Activated CD4-positive, alpha-beta T cell treated with anti-CD3 and anti-CD28 coated beads for 24 hours (primary cell): ENCODE data around the gene SLA2.

ENCODE experiments used
- DNase-seq, 2 donors: peaks; one replicate each; pipeline ENCODE4 v3.0.0-alpha.2; 2020; ENCODE audit warnings: low read depth in 2 of 2

Gene SLA2

DNA sequence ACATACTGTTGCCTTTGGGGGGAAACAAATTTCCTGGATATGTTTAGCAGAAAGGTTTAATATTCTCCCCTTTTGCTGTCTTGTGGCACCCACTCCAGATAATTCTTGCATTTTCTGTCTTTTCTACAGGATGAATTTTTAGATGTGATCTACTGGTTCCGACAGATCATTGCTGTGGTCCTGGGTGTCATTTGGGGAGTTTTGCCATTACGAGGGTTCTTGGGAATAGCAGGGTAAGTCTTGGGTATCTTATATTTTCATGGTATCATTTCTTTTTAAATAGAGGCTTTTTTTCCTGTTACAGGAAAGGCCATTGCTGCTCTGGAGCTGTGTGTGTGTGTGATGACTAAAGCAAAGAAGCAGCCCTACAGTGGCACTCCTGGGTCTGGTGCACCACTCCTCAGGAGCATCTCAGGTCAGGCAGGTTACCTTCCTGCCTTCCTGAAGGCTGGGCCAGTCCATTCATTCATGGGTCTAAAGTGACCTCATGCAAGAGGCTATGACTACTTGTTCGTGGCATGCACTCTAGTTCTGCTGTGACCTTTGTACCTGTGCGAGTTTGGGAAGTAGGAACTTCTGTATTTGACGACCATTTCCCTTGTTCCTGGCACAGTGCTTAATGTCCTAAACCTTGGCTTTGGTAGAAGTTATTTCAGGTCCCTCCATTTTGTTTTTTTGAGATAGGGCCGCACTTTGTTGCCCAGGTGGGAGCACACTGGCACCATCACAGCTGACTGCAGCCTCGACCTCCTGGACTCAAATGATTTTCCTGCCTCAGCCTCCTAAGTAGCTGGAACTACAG is 38.2 kb downstream of the SLA2 start:
- DNase-seq = no peak

- DNase-seq = no peak
Observed at GRCh38 chr20:36606158-36607066, 39.6 kb downstream of the SLA2 start.

- DNase-seq = peak; percentile 98 to 99
Observed at GRCh38 chr20:36605399-36606157, 40.4 kb downstream of the SLA2 start, which contains the start of gene RAB5IF. Gene RAB5IF, plus strand, starts transcription at chr20:36605779. Its CDS starts 173 bp downstream, at chr20:36605952.

GRCh38 chr20:36604952-36605398 is 41.0 kb downstream of the SLA2 start:
- peak in 1 of 2 donors; percentile 17 for DNase-seq

- DNase-seq = no peak
Observed at GRCh38 chr20:36601540-36601939, 44.5 kb downstream of the SLA2 start.

GRCh38 chr20:36599912-36600345 is 46.1 kb downstream of the SLA2 start:
- no peak for DNase-seq

- DNase-seq = no peak
Observed at GRCh38 chr20:36593347-36593929, 52.6 kb downstream of the SLA2 start.

GRCh38 chr20:36591854-36592641 is 53.9 kb downstream of the SLA2 start:
- no peak for DNase-seq

DNA sequence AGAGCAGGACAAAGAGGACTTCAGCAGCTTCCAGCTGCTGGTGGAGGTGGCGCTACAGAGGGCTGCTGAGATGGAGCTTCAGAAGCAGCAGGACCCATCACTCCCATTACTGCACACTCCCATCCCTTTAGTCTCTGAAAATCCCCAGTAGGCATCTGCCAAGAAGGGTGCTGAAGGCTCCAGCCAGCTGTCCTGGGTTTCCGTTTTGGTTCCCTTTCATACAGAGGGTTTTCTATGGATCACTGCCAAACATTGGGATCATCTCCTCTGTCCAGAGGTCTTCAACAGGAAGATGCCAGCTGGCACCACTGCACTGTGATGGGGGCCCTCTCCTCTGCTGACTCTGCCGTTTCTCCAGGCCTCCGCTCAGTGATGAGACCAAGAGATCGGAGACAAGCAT is 54.7 kb downstream of the SLA2 start:
- no peak for DNase-seq

- no peak for DNase-seq
Observed at GRCh38 chr20:36587388-36588070, 58.5 kb downstream of the SLA2 start.

DNA sequence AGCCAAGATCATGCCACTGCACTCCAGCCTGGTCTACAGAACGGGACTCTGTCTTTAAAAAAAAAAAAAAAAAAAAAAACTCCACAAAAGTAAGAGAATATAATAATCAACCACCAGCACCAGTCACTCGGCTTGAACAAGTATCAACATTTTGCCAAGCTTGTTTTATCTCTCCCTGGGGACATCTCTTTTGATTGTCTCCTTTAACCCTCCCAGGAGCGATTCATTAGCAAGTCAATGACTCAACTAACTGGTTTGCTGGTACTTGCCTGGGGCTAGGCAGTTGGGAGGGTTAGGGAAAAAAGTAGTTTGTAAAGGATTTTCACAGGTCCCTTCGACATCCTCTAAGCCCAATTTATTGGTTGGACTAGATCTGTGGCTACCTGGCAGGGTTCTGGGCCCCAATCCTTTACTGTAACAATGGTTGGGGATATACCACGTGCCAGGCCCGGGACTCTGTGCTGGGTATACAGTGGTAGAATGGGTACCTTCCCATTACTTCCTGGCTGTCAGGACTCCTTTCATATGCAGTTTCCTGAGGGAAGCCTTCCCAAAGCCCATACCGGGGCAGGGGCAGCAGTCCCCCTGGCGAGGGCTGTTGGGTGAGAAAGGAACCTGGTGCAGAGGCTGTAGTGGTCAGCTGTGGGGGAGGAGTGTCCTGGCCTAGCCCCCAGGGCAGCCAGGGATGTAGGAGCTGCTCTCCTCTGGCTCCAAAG is 60.4 kb downstream of the SLA2 start:
- DNase-seq = no peak

GRCh38 chr20:36584018-36584481 is 61.9 kb downstream of the SLA2 start:
- DNase-seq = no peak

GRCh38 chr20:36582821-36583220 is 63.2 kb downstream of the SLA2 start:
- DNase-seq = no peak

DNA sequence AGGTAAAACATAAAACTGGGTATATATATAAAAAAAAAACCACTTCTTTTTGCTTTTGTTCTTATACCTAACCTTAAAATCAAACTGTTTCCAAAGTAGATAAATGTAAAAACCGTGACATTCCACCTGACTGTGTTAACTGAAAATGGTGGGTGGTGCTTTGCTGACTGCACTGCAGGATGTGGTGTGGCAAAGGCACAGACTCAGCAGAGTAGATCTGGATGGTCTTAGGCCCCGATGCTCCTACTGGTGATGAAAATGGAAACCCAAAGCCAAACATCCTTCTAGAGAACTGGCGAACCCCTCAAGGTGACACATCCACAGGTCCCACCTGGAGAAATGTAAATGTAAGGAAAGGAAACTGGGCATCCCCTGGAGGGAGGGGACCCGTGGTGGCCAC is 63.7 kb downstream of the SLA2 start:
- DNase-seq = no peak

DNA sequence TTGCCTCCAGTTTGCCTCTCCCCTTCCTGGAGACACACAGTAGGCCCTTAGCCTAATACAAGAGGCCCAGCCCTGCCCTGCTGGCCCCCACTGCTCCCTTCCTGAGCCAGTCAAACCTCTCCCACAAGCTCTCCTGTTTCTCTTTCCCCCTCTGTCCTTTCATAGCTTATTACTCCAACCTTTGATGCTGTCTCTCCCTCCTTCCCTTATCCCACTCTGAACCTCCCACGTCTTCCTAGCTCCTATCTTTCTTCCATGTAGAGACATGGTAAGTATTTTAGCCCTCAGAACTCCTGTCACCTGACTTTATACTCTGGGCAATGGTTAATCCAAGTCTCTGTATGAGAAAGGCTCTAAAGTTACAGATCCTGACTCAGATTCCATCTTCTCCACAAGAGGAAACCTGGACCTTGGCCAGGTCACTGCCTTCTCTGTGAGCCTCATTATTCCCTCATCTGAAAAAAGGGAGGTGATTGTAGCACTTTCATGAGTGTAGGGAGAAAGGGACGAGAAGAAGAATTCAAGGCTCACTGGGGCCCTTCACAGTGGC is 65.9 kb downstream of the SLA2 start:
- DNase-seq = no peak

- DNase-seq = no peak
Observed at GRCh38 chr20:36578356-36579041, 67.5 kb downstream of the SLA2 start.

DNA sequence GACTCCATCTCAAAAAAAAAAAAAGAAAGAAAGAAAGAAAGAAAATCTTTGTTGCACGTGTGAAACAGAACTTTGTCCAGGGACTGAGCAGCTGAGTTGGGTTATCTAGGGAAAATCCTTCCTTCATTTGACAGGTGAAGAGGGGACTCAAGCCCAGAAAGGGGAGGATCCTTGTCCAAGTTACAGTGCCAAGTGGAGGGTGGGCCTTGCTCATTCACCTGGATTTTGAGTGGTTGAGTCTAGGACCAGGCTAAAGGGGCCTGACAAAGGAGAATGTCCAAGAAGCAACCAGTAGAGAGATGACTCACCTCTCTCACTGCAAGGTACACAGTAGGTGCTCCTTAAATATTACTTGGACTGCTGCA is 69.9 kb downstream of the SLA2 start:
- no peak for DNase-seq

DNA sequence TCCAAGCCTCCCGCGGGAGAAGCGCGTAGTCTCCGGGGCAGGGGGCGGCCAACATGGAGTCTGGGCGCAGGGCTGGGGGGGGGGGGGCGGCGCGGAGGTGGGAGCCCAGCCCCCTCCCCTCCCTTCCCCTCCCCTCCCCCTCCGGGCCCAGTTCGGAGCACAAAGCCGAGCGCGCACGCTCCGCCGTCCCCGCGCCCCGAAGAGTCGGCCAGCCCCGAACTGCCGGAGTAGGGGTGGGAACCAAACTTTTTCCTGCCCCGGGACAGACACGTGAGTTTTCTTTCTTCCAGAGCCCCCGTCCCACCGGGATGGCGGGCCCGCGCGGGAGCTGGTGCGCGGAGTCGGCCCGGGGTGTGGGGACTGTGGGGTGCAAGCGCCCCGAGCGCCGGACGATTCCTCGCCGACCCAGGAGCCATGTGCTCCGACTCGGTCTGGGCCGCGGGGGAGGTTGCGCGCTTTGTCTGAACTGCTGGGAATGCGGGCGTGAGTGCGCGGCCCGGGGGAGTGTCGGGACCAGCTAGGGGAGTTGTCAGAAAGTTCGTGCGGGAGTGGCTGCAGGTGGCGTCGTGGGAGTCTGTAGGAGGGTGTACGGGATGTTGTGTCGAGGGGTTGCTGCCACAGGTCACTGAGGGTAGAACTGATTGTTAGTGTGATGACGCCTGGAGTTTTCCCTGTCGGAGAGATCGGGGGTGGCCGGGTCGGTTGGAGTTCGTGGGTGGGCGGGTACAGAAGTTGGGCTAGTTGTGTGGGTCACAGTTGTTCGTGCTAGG is 71.4 kb downstream of the SLA2 start:
- DNase-seq = peak; percentile 25 to 34
